ENCODE data around the gene ANKRD27. TPM values are rescaled to one million over a fixed set of nuclear protein-coding genes. Genes with fewer than 3 reads are reported as not detected.

Gene ANKRD27
- total and polyA plus RNA-seq, 12 donors: 7.6 to 24.5 (median 18.6) TPM

DNA sequence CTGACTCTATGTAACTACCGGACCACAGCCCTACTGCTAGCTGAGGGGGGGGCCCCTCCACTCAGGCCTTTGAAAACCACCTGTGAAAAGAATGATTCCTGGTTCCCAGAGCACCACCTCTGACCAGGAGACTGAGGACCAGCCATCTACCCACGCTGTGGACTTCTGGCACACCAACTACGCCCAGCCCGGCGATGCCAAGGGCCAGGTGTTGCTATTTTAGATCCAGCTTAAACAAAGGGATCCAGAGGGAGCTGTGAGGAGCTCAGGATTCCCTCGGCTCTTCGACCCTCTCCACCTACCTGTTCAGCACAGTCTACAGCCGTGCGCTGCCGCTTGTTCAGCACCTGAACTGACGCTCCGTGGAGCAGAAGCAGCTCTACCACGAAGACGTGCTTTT is 71.0 kb downstream of the ANKRD27 start:
- intact Hi-C loops (cut with DNase I): loop anchor here in 1 of 10 donors (10.0 kb wide), 1 partner anchor 911 kb away; no protein-coding TSS in a partner anchor
- DNase-seq: no peak

DNA sequence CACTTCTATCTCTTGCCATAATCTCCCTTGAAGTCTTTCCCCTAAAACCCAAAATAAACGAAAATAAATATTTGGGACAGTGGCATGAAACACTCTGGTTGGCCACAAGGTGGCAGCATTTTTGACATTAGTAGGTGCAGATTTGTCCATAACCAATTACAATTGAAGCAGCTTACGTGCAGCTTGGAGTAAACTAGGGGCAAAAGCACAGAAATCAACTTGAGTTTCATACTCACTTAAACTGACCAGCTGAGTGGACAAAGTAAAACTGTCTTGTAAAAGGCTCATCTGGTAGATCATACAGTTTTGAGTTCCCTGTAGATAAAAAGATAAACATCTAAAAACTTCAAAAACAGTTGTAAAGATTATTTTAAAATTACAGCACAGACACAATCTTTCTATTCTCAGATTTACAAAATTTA is 75.2 kb downstream of the ANKRD27 start:
- no peaks in the 10 kb centered on the region for H3K4me1 ChIP-seq
- intact Hi-C loops (cut with DNase I): loop anchor here in 1 of 10 donors (10.0 kb wide), 1 partner anchor 915 kb away; no protein-coding TSS in a partner anchor
- H3K36me3 ChIP-seq: peaks cover 0 to 100% (median 58%) of the 10 kb centered on the region in 9 donors
- no peak overlapping the region for H3K4me3 ChIP-seq
- TF ChIP-seq, protein P1, sequence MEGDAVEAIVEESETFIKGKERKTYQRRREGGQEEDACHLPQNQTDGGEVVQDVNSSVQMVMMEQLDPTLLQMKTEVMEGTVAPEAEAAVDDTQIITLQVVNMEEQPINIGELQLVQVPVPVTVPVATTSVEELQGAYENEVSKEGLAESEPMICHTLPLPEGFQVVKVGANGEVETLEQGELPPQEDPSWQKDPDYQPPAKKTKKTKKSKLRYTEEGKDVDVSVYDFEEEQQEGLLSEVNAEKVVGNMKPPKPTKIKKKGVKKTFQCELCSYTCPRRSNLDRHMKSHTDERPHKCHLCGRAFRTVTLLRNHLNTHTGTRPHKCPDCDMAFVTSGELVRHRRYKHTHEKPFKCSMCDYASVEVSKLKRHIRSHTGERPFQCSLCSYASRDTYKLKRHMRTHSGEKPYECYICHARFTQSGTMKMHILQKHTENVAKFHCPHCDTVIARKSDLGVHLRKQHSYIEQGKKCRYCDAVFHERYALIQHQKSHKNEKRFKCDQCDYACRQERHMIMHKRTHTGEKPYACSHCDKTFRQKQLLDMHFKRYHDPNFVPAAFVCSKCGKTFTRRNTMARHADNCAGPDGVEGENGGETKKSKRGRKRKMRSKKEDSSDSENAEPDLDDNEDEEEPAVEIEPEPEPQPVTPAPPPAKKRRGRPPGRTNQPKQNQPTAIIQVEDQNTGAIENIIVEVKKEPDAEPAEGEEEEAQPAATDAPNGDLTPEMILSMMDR (IDR thresholded peaks at IDR 0.05): peak; percentile 71 to 85 (median 82)
- DNase-seq (peak in 1 of 2 donors; percentile 18), ATAC-seq (peak in 2 of 8 donors; percentile 16 to 48)
- no peaks in the 10 kb centered on the region for H3K27me3 ChIP-seq
- H3K27ac ChIP-seq: no peak overlapping the region
- 9 to 11% methylated on average over 2 of the region's 2 CpGs for WGBS, 2 donors
- H3K9me3 ChIP-seq: no peaks in the 10 kb centered on the region

More for the DNA sequence above, 71.0 kb downstream of the ANKRD27 start:
- Histone ChIP-seq H3K4me1 (no peaks in the 10 kb centered on the region), H3K27ac (no peak overlapping the region), H3K27me3 (no peaks in the 10 kb centered on the region), H3K9me3 (no peaks in the 10 kb centered on the region), H3K4me3 (no peak overlapping the region), H3K36me3 (peaks cover 0 to 100% (median 55%) of the 10 kb centered on the region in 9 donors)
- 97 to 98% methylated on average over 14 of the region's 14 CpGs for WGBS, 2 donors
- TF ChIP-seq, protein P1 (IDR thresholded peaks at IDR 0.05): no peak
- no peak for ATAC-seq

DNA sequence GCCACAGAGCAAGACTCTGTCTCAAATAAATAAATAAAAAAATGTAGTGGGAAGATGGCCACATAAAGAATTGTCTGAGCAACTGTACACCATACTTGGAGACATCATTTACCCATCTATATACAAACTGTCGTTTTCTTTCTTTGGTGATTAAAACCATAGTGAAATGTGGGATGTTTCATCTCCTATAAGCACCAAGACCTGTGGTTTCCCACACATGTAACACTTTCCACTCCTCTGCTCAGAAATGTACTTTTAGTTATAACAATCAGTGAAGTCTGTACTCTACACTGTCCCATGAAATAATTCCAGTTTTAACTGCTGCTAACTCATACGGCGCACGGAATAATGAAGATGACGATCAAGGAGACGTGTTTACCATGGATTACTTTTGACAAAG is 75.7 kb downstream of the ANKRD27 start:
- no peaks in the 10 kb centered on the region for H3K4me1 ChIP-seq
- H3K4me3 ChIP-seq: no peak overlapping the region
- no peaks in the 10 kb centered on the region for H3K9me3 ChIP-seq
- H3K36me3 ChIP-seq: peaks cover 0 to 100% (median 58%) of the 10 kb centered on the region in 9 donors
- no peaks in the 10 kb centered on the region for H3K27me3 ChIP-seq
- H3K27ac ChIP-seq: no peak overlapping the region
- DNase-seq (no peak), ATAC-seq (no peak)
- WGBS, 2 donors: 90 to 91% methylated on average over 6 of the region's 6 CpGs
- intact Hi-C loops (cut with DNase I): no loop called here
- TF ChIP-seq, protein P1 (IDR thresholded peaks at IDR 0.05): no peak

DNA sequence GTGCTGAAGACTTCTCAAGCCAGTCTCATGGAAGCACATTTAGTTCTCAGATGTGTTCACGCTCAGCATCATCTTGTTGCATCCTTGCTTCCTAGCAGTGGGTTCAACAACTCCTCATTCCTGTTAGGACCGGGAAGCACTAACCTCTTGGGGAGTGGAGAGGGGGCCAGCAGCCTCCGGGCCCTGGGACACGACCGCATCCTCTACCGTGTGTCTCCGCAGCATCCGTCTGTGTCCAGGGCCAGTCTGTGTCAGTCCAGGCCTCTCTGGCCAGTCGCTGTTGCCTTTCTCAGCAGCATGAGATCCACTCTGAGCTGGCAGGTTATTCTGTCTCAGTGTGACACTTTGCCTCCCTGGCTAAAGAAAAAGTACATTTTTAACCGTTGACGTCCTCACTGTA is 77.0 kb downstream of the ANKRD27 start:
- DNase-seq (no peak), ATAC-seq (no peak)
- Histone ChIP-seq H3K36me3 (peaks cover 0 to 100% (median 54%) of the 10 kb centered on the region in 9 donors), H3K4me1 (no peaks in the 10 kb centered on the region), H3K4me3 (no peak overlapping the region), H3K9me3 (no peaks in the 10 kb centered on the region), H3K27me3 (no peaks in the 10 kb centered on the region), H3K27ac (no peak overlapping the region)
- intact Hi-C loops (cut with DNase I): no loop called here
- TF ChIP-seq, protein P1 (IDR thresholded peaks at IDR 0.05): no peak
- 91 to 92% methylated on average over 11 of the region's 11 CpGs for WGBS, 2 donors

Measured in heart right ventricle (tissue), 16 donors.